Fibroblast of skin of abdomen (primary cell): ENCODE results near the gene SPIRE1.
"Not testable (repeated sequence)": the region's sequence is repeated elsewhere in the genome, so short reads cannot be mapped to it uniquely, and the experiment has no call there.

Experiments used
- DNase-seq: peaks from one replicate; pipeline ENCODE4 v3.0.0-alpha.2; 2013

SPIRE1 gene

GRCh38 chr18:12552879-12553242 is 105.0 kb downstream of the SPIRE1 start:
- DNase-seq = no peak

- DNase-seq = peak; percentile 14
Measured at GRCh38 chr18:12551943-12552878, 105.7 kb downstream of the SPIRE1 start.

DNA sequence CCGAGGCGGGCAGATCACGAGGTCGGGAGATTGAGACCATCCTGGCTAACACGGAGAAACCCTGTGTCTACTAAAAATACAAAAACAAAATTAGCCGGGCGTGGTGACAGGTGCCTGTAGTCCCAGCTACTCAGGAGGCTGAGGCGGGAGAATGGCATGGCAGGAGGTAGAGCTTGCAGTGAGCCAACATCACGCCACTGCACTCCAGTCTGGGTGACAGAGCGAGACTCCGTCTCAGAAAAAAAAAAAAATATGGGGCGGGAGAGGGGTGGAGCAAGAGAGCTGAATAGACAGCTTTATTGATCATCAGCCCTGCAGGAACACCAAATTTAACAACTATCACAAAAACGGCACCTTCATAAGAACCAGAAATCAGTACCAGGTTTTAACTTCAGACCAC is 106.4 kb downstream of the SPIRE1 start:
- DNase-seq = not testable (repeated sequence)

GRCh38 chr18:12543697-12544096 is 114.2 kb downstream of the SPIRE1 start:
- DNase-seq = no peak

DNA sequence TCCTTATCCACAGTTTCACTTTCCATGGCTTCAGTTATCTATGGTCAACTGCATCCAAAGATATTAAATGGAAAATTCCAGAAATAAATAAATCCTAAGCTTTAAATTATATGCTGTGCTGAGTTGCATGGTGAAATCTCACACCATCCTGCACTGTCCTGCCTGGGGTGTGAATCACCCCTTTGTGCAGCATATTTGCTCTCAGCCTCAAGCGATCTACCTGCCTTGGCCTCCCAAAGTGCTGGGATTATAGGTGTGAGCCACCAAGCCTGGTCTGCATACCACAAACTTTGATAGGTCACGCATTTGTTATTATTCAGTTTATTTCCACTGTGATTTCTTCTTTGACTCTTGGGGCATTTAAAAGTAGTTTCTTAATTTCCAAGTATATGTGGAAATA is 117.2 kb downstream of the SPIRE1 start:
- no peak for DNase-seq

DNA sequence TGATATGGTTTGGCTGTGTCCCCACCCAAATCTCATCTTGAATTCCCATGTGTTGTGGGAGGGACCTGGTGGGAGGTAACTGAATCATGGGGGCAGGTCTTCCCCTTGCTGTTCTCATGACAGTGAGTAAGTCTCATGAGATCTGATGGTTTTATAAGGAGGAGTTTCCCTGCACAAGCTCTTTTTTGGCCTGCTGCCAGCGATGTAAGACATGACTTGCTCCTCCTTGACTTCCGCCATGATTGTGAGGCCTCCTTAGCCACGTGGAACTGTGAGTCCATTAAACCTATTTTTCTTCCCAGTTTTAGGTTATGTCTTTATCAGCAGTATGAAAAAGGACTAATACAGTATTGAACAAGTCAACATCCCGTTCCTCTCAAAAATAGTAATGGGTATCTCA is 118.7 kb downstream of the SPIRE1 start:
- peak; percentile 8 for DNase-seq

DNA sequence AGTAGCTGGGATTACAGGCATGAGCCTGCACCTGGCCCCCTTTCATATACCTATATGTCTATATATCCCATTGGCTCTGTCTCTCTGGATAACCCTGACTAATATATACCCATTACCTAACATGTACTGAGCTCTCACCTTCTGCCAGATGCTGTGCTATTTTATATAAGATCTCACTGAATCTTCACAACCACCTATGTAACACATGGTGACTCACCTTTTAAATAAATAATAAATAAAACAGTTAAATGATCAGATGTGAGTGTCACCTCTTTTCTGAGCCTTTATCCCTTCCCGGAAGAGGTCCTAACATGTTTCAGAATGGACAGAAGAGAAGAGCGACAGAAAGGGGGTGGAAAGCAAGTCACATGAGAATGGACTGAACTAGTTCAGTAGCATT is 123.1 kb downstream of the SPIRE1 start:
- no peak for DNase-seq

DNA sequence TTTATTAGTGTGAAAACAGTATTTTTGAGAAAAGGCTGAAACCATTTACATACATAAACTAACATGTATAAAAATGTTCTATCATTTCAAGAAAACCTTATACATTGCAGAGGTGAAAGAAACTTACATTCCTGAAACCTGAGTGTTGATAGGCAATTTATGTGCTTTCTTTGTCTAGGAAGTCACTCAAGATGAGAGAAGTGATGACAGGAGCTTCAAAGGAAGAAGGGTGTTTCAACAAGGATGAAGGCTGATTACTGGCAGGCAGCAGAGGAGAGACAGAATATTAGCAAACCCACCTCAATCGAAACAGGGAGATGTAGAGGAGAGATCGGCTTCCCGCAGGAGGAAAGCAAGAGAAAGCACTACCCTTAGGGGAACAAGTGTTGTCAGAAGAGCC is 125.2 kb downstream of the SPIRE1 start:
- DNase-seq = no peak

GRCh38 chr18:12531749-12532148 is 126.2 kb downstream of the SPIRE1 start:
- no peak for DNase-seq

GRCh38 chr18:12520442-12520992 is 137.4 kb downstream of the SPIRE1 start:
- DNase-seq = peak; percentile 75

GRCh38 chr18:12518832-12519531 is 138.9 kb downstream of the SPIRE1 start:
- peak; percentile 17 for DNase-seq

DNA sequence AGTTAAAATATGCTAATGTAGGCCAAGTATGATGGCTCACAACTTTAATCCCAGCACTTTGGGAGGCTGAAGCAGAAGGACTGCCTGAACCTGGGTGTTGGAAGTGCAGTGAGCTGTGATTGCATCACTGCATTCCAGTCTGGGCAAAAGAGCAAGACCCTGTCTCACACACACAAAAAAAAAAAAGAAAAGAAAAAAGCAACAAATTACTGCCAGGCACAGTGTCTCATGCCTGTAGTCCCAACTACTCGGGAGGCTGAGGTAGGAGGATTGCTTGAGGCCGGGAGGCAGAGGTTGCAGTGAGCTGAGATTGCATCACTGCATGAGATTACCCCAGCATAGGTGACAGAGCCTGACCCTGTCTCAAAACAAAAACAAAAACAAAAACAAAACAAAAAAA is 139.6 kb downstream of the SPIRE1 start:
- peak; percentile 72 for DNase-seq

DNA sequence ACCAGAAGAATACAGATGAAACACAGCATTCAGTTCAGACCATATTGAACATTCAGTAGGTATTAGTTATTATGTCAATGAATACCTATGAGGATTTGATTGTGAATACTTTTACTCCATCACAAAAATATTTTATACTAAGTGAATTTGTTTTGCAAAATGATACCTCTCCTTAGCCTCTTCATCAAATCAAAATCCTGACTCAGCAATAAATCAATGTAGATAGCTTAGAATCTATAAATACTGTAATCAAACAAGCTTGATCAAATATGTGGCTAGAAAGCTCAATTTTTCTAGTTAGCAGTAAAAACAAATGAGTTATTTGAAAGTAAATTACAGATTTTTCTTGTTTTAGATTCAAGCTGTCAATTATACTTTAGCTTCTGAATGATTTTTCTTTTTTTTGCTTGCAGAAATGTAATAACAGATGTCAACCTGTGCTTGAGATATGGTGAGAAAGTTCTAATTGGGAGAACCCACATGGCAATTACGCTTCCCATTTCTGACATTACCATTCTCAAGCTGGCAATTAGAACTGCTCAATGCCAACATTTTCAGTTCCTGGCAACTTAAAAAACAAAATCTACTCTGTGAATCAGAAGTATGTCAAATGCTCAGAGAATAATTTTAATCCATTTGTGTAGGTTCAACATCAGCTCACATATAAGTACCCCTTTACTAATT is 140.6 kb downstream of the SPIRE1 start:
- DNase-seq = no peak

GRCh38 chr18:12516049-12516630 is 141.8 kb downstream of the SPIRE1 start:
- DNase-seq = no peak

DNA sequence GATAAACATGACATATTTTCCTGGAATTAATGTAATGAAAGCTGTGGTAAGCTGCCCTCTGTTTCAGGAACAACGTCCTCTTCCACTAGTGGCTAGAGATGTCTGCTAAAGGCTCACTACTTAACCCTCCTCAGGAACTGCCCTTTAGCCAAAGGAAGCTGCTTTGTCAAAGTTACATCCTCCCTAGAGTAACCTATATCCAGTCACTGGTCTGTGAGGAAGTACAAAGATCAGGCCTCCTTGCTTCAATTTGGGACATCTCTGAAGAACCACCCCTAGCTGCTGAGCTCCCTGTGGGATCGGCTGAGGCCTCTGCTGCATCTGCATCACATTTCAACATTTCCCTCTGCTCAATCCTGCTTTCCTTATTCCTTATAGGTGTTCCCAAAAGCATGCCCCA is 142.4 kb downstream of the SPIRE1 start:
- DNase-seq = no peak

GRCh38 chr18:12507007-12507406 is 150.9 kb downstream of the SPIRE1 start:
- DNase-seq = no peak

- DNase-seq = no peak
Measured at GRCh38 chr18:12500986-12501385, 156.9 kb downstream of the SPIRE1 start.

DNA sequence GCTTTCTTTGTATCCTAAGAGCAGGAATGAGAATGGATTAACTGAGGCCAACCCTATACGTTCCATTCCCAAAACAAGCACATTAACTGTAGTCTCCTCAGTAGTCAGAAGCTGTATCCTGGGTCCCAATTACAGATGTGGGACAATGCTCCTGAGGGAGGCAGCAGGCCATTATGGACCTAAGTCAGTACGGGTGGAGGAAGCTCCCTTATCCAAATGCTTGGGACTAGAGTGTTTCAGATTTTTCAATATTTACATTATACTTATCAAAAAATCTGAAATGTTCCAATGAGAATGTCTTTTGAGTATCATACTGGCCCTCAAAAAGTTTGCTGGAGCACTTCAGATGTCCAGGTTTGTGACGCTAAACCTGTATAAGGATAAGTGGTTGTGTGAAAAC is 160.1 kb downstream of the SPIRE1 start:
- DNase-seq = no peak

DNA sequence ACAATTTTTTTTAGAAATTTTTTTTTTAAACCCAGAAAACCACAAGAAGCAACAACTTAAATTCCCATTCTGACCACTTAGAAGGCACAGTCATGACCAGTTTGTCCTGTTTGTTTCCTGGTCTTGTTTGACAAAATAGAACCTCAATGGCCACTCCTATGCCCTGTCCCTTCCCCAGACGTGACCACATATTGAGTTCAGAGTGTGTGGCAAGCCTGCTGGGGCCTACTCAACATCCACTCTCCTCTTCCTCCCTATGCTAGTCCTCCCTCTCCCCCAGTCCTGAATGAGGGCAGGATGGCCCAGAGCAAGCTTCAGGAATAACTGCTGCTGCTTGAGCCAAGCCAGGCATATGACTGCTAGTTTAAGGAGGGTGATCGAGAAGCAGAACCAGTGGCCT is 160.6 kb downstream of the SPIRE1 start:
- DNase-seq = no peak

GRCh38 chr18:12492907-12493306 is 165.0 kb downstream of the SPIRE1 start:
- no peak for DNase-seq

GRCh38 chr18:12491611-12492435 is 166.1 kb downstream of the SPIRE1 start:
- DNase-seq = no peak
